SK-N-SH (cell line): ENCODE data around the gene IL6R. TPM values are rescaled to one million over a fixed set of nuclear protein-coding genes. Genes with fewer than 3 reads are reported as not detected.

Source experiments
- CTCF ChIA-PET: fragments of 300-600, 350-600 bp; formaldehyde crosslinking; extraction: SDS; loops from one replicate; lab custom pipeline; 2021; lab: Yijun Ruan, JAX
- POLR2A ChIA-PET: fragments of 350-600 bp; sonication (Branson Sonifier 250); formaldehyde crosslinking; extraction: SDS; loops from one replicate; lab custom pipeline; 2020; ENCODE audit warnings: antibody characterized with exemption, inconsistent platforms; lab: Yijun Ruan, JAX
- DNase-seq: peaks from one replicate; pipeline ENCODE4 v3.0.0; 2012
- H2AFZ ChIP-seq: fragments of 200-600 bp; sonication (generic); 2 replicates; pipeline ENCODE4 v1.8.1; 2016; ENCODE audit warnings: antibody characterized with exemption, mild to moderate bottlenecking, low read depth
- H3F3A ChIP-seq: fragments of 200-600 bp; sonication (generic); replicated peaks from 2 replicates; pipeline ENCODE3; 2016; ENCODE audit warnings: antibody characterized with exemption, mild to moderate bottlenecking; ENCODE audit not compliant: insufficient read depth
- H3K27ac ChIP-seq, 2 experiments: fragments of 200-500 bp in 1 of 2; fragments of 200-600 bp in 1 of 2; sonication (Bioruptor generic) in 1 of 2; sonication (generic), shearing (Covaris generic) in 1 of 2; 2 replicates each; pipeline versions ENCODE4 v1.5.1 to v1.6.1; 2014 to 2016; ENCODE audit warnings: low read depth in 2 of 2, inconsistent platforms in 1 of 2, low read length in 1 of 2, mild to moderate bottlenecking in 1 of 2, mixed read lengths in 1 of 2
- H3K27me3 ChIP-seq: fragments of 200-600 bp; sonication (generic), shearing (Covaris generic); 2 replicates; pipeline ENCODE4 v1.6.1; 2016; ENCODE audit warnings: mixed run types; ENCODE audit not compliant: insufficient read depth
- H3K36me3 ChIP-seq, 2 experiments: fragments of 200-500 bp in 1 of 2; fragments of 200-600 bp in 1 of 2; sonication (Bioruptor generic) in 1 of 2; sonication (generic) in 1 of 2; replicated peaks in 1 of 2; 2 replicates each; pipeline versions ENCODE3 to v1.5.1; 2014 to 2016; ENCODE audit warnings: low read length in 1 of 2, mild to moderate bottlenecking in 1 of 2; ENCODE audit not compliant: insufficient read depth in 2 of 2, control insufficient read depth in 1 of 2
- H3K4me1 ChIP-seq, 2 experiments: fragments of 200-500 bp in 1 of 2; fragments of 200-600 bp in 1 of 2; sonication (Bioruptor generic) in 1 of 2; sonication (generic), shearing (Covaris generic) in 1 of 2; 2 replicates each; pipeline versions ENCODE4 v1.5.1 to v1.6.1; 2014 to 2016; ENCODE audit warnings: low read depth in 1 of 2, low read length in 1 of 2, mixed run types in 1 of 2; ENCODE audit not compliant: insufficient read depth in 2 of 2, control insufficient read depth in 1 of 2
- H3K4me2 ChIP-seq: fragments of 200-600 bp; sonication (generic), shearing (Covaris generic); 2 replicates; pipeline ENCODE4 v1.6.1; 2017; ENCODE audit warnings: mixed run types
- H3K4me3 ChIP-seq, 2 experiments: fragments of 200-500 bp in 1 of 2; fragments of 200-600 bp in 1 of 2; sonication (Bioruptor generic) in 1 of 2; sonication (generic), shearing (Covaris generic) in 1 of 2; 2 replicates each; pipeline versions ENCODE4 v1.5.1 to v1.8.1; 2014 to 2016; ENCODE audit warnings: low read depth in 2 of 2, inconsistent platforms in 1 of 2, low read length in 1 of 2, mild to moderate bottlenecking in 1 of 2, mixed read lengths in 1 of 2, moderate library complexity in 1 of 2
- H3K79me2 ChIP-seq: fragments of 200-600 bp; sonication (generic); 2 replicates; pipeline ENCODE4 v1.8.1; 2017; ENCODE audit warnings: mild to moderate bottlenecking; ENCODE audit not compliant: insufficient read depth
- H3K9ac ChIP-seq: fragments of 200-600 bp; sonication (generic); 2 replicates; pipeline ENCODE4 v1.6.1; 2017; ENCODE audit warnings: mixed run types
- H3K9me2 ChIP-seq: fragments of 200-600 bp; sonication (generic); 2 replicates; pipeline ENCODE4 v1.6.1; 2017; ENCODE audit warnings: mixed run types
- H3K9me3 ChIP-seq: fragments of 200-600 bp; sonication (generic); 2 replicates; pipeline ENCODE4 v1.6.1; 2017; ENCODE audit warnings: mixed run types, mild to moderate bottlenecking, moderate library complexity
- H4K20me1 ChIP-seq: fragments of 200-600 bp; sonication (generic); 2 replicates; pipeline ENCODE4 v1.6.1; 2017; ENCODE audit warnings: mild to moderate bottlenecking, mixed run types; ENCODE audit not compliant: insufficient read depth
- CHD2 ChIP-seq: fragments of 150-350 bp; IDR thresholded peaks from 2 replicates; pipeline ENCODE4 v1.6.1; 2018; ENCODE audit warnings: low read length; ENCODE audit not compliant: partially characterized antibody
- EP300 ChIP-seq, 2 experiments: IDR thresholded peaks; 2 replicates each; pipeline versions ENCODE4 v1.4.0 to v1.6.1; 2012; ENCODE audit warnings: borderline replicate concordance in 1 of 2, low read depth in 1 of 2, low read length in 1 of 2
- GABPA ChIP-seq: IDR thresholded peaks from 2 replicates; pipeline ENCODE4 v1.4.0; 2012; ENCODE audit warnings: low read depth, mild to moderate bottlenecking
- GATA2 ChIP-seq: sonication (generic); formaldehyde crosslinking; IDR thresholded peaks from 2 replicates; pipeline ENCODE4 v1.5.0; 2020; ENCODE audit warnings: mild to moderate bottlenecking, missing genetic modification reagents
- IRF3 ChIP-seq: fragments of 150-350 bp; IDR thresholded peaks from 2 replicates; pipeline ENCODE4 v1.6.1; 2016; ENCODE audit warnings: mild to moderate bottlenecking, low read depth, low read length
- JUND ChIP-seq: IDR thresholded peaks from 2 replicates; pipeline ENCODE4 v1.4.0; 2012
- MAX ChIP-seq: IDR thresholded peaks from 2 replicates; pipeline ENCODE4 v1.4.0; 2012; ENCODE audit warnings: low read depth
- NFIC ChIP-seq: IDR thresholded peaks from 2 replicates; pipeline ENCODE4 v1.4.0; 2012; ENCODE audit warnings: borderline replicate concordance
- NRF1 ChIP-seq: IDR thresholded peaks from 2 replicates; pipeline ENCODE4 v1.6.1; 2012; ENCODE audit warnings: low read depth, mild to moderate bottlenecking, low read length
- PBX3 ChIP-seq: IDR thresholded peaks from 2 replicates; pipeline ENCODE4; 2012
- RCOR1 ChIP-seq: fragments of 150-350 bp; IDR thresholded peaks from 2 replicates; pipeline ENCODE4 v1.6.1; 2017; ENCODE audit warnings: antibody characterized with exemption, low read length
- RXRA ChIP-seq: IDR thresholded peaks from 2 replicates; pipeline ENCODE4 v1.4.0; 2012; ENCODE audit warnings: low read depth, mild to moderate bottlenecking, borderline replicate concordance
- SIN3A ChIP-seq: IDR thresholded peaks from 2 replicates; pipeline ENCODE4 v1.6.1; 2012; ENCODE audit warnings: low read depth, mild to moderate bottlenecking, low read length, moderate library complexity, borderline replicate concordance
- TCF12 ChIP-seq: IDR thresholded peaks from 2 replicates; pipeline ENCODE4 v1.4.0; 2012
- WGBS: methylation state at CpG from one replicate; pipeline ENCODE4 v1.1.6; 2017; ENCODE audit warnings: low lambda C conversion rate; 5-methylcytosine and 5-hydroxymethylcytosine counted together
- polyA plus RNA-seq, 3 experiments: library from polyadenylated mRNA; depleted of rRNA; stranded (reverse); fragments of >200 nt; gene quantifications; 2 replicates each; pipeline ENCODE4 v1.2.3, GENCODE V29; 2012
- TF ChIP-seq, protein P1 (sequence below): IDR thresholded peaks from 2 replicates; pipeline ENCODE4 v1.4.0; 2012; ENCODE audit warnings: low read depth, borderline replicate concordance

The IL6R gene
- polyA plus RNA-seq, 1 of the 3 experiments (the other 2 are of a cell fraction) = 2.8 TPM

DNA sequence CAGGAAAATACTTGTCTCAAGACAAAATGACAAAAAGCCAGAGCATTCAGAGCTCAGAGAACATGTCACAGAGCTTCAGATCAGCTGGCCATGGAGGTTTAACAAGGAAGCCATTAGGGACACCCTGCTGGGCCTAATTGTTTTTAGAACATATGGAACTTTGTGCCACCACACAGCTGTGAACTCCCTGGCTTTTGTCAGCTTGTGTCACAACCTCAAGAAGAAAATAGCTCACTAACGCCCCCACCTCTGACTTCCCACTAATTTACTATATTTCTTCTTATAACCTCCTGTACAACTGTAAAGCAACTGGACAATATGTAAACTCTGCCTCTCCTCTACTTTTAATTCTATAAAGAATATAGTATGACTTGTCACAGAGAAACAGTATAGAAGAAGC, 75.9 kb downstream of the IL6R start:
- H3K36me3 ChIP-seq = no peaks in the 10 kb centered on the region
- no peak overlapping the region for H3K4me3 ChIP-seq
- H3K27me3 ChIP-seq = no peaks in the 10 kb centered on the region
- H3K4me2 ChIP-seq = no peak overlapping the region
- H3K9me2 ChIP-seq = no peaks in the 10 kb centered on the region
- WGBS = 50% methylated on average over 1 of the region's 1 CpG
- no peaks in the 10 kb centered on the region for H3K9me3 ChIP-seq
- TF ChIP-seq TCF12 (no peak), MAX (no peak), EP300 (IDR thresholded peaks at IDR 0.05; ENCODE audit: borderline replicate concordance in 1 of 2, low read depth in 1 of 2, low read length in 1 of 2) (no peak; a peak in 1 of 4 replicates), NRF1 (no peak), IRF3 (no peak), GATA2 (CRISPR knock-in tag) (no peak), RCOR1 (peak; percentile 23; the same call in 1 of the 2 replicates), CHD2 (peak; percentile 57), GABPA (no peak), NFIC (no peak)
- TF ChIP-seq, protein P1, sequence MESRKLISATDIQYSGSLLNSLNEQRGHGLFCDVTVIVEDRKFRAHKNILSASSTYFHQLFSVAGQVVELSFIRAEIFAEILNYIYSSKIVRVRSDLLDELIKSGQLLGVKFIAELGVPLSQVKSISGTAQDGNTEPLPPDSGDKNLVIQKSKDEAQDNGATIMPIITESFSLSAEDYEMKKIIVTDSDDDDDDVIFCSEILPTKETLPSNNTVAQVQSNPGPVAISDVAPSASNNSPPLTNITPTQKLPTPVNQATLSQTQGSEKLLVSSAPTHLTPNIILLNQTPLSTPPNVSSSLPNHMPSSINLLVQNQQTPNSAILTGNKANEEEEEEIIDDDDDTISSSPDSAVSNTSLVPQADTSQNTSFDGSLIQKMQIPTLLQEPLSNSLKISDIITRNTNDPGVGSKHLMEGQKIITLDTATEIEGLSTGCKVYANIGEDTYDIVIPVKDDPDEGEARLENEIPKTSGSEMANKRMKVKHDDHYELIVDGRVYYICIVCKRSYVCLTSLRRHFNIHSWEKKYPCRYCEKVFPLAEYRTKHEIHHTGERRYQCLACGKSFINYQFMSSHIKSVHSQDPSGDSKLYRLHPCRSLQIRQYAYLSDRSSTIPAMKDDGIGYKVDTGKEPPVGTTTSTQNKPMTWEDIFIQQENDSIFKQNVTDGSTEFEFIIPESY = no peak
- no peak overlapping the region for H3K9ac ChIP-seq
- no peaks in the 10 kb centered on the region for H4K20me1 ChIP-seq
- CTCF ChIA-PET = interaction anchor here (0.7 to 9.8 kb wide), 38 partner anchors 9 to 518 kb away, joined by 3 to 187 read pairs (median 5); partner anchors contain the start of genes IL6R, PMVK and UBE2Q1
- no peaks in the 10 kb centered on the region for H3F3A ChIP-seq
- peaks cover 5 to 18% of the 10 kb centered on the region in 2 experiments; a peak in 2 of 4 replicates for H3K4me1 ChIP-seq
- peak; percentile 46 for DNase-seq
- H2AFZ ChIP-seq = no peak overlapping the region
- POLR2A ChIA-PET = interaction anchor here (1.0 kb wide), 2 partner anchors 124 to 512 kb away, joined by 3 to 6 read pairs; partner anchors contain the start of gene LENEP
- no peaks in the 10 kb centered on the region for H3K79me2 ChIP-seq
- peak overlapping the region in 1 of 2 experiments; percentile 78; a peak in 2 of 4 replicates for H3K27ac ChIP-seq

- H4K20me1 ChIP-seq = no peaks in the 10 kb centered on the region
- no peak overlapping the region for H3K4me3 ChIP-seq
- no peak overlapping the region for H2AFZ ChIP-seq
- H3F3A ChIP-seq = no peaks in the 10 kb centered on the region
- TF ChIP-seq SIN3A = no peak
- no peak for TF ChIP-seq RXRA
- TF ChIP-seq MAX = no peak
- no peak for TF ChIP-seq PBX3
- TF ChIP-seq, protein P1 = no peak
- no peak for TF ChIP-seq JUND
- TF ChIP-seq EP300 (IDR thresholded peaks at IDR 0.05; ENCODE audit: borderline replicate concordance in 1 of 2, low read depth in 1 of 2, low read length in 1 of 2) = no peak
- POLR2A ChIA-PET = no interaction called here
- no peaks in the 10 kb centered on the region for H3K79me2 ChIP-seq
- no peaks in the 10 kb centered on the region for H3K9me3 ChIP-seq
- H3K27ac ChIP-seq = no peak overlapping the region
- WGBS = 81% methylated on average over 14 of the region's 14 CpGs
- H3K36me3 ChIP-seq = no peaks in the 10 kb centered on the region
- H3K9ac ChIP-seq = no peak overlapping the region
- H3K4me2 ChIP-seq = no peak overlapping the region
- H3K27me3 ChIP-seq = 0 out of 2 replicates have a peak, but pooled peaks cover 5% of the 10 kb centered on the region
- no peaks in the 10 kb centered on the region for H3K9me2 ChIP-seq
- peaks cover 5 to 18% of the 10 kb centered on the region in 2 experiments; a peak in 2 of 4 replicates for H3K4me1 ChIP-seq
- CTCF ChIA-PET = interaction anchor here (1.1 to 9.8 kb wide), 2 partner anchors 11 to 64 kb away, joined by 3 to 187 read pairs; no protein-coding TSS in a partner anchor
- no peak for DNase-seq
Observed at GRCh38 chr1:154483941-154484803, 79.0 kb downstream of the IL6R start.
